HepG2 (cell line): ENCODE results near the gene PRKCZ. TPM values are rescaled to one million over a fixed set of nuclear protein-coding genes. Genes with fewer than 3 reads are reported as not detected.

Experiments used
- ATF7 ChIP-seq, 2 experiments: fragments of 450-650 bp in 1 of 2; sonication (generic) in 1 of 2; formaldehyde crosslinking in 1 of 2; IDR thresholded peaks; 2 replicates each; pipeline versions ENCODE4 v1.4.0 to v1.6.1; 2016 to 2020; ENCODE audit warnings: antibody characterized with exemption in 1 of 2, mild to moderate bottlenecking in 1 of 2, missing genetic modification reagents in 1 of 2
- CBX5 ChIP-seq: sonication (generic); formaldehyde crosslinking; IDR thresholded peaks from 2 replicates; pipeline ENCODE4 v1.4.0; 2020; ENCODE audit warnings: missing genetic modification reagents, borderline replicate concordance
- KAT7 ChIP-seq: IDR thresholded peaks from 2 replicates; pipeline ENCODE4 v1.6.1; 2018; ENCODE audit warnings: borderline replicate concordance, missing compliant biosample characterization
- KDM3A ChIP-seq: IDR thresholded peaks from 2 replicates; pipeline ENCODE4 v1.6.1; 2018; ENCODE audit warnings: low read depth, missing compliant biosample characterization
- MAZ ChIP-seq, 2 experiments: sonication (generic) in 1 of 2; formaldehyde crosslinking in 1 of 2; IDR thresholded peaks; 2 replicates each; pipeline versions ENCODE4 v1.5.0 to v1.6.1; 2012 to 2020; ENCODE audit warnings: low read depth in 2 of 2, mild to moderate bottlenecking in 2 of 2, borderline replicate concordance in 1 of 2, improper control_type of control experiment in 1 of 2, low read length in 1 of 2, missing genetic modification reagents in 1 of 2, moderate library complexity in 1 of 2
- RBM22 ChIP-seq: fragments of 200-400 bp; formaldehyde crosslinking; optimal IDR thresholded peaks from 2 replicates; pipeline ENCODE3; 2017; ENCODE audit warnings: mild to moderate bottlenecking, low read length, moderate library complexity
- SP140L ChIP-seq: sonication (generic); formaldehyde crosslinking; IDR thresholded peaks from 2 replicates; pipeline ENCODE4 v1.4.0; 2020; ENCODE audit warnings: missing genetic modification reagents, borderline replicate concordance
- TFDP2 ChIP-seq: sonication (generic); formaldehyde crosslinking; IDR thresholded peaks from 2 replicates; pipeline ENCODE4 v1.4.0; 2020; ENCODE audit warnings: missing genetic modification reagents
- THAP11 ChIP-seq: IDR thresholded peaks from 2 replicates; pipeline ENCODE4 v1.6.1; 2016; ENCODE audit warnings: missing biosample characterization, missing genetic modification reagents
- ZBTB40 ChIP-seq, 2 experiments: fragments of 450-650 bp in 1 of 2; sonication (generic) in 1 of 2; formaldehyde crosslinking in 1 of 2; IDR thresholded peaks; 2 replicates each; pipeline versions ENCODE4 v1.6.1 to v1.8.0; 2016 to 2022; ENCODE audit warnings: antibody characterized with exemption in 1 of 2, mild to moderate bottlenecking in 1 of 2, missing genetic modification reagents in 1 of 2
- ZNF496 ChIP-seq: sonication (generic); formaldehyde crosslinking; IDR thresholded peaks from 2 replicates; pipeline ENCODE4 v1.8.1; 2023; ENCODE audit warnings: mild to moderate bottlenecking, moderate library complexity, missing genetic modification reagents; ENCODE audit not compliant: insufficient replicate concordance
- ZNF567 ChIP-seq: sonication (generic); formaldehyde crosslinking; IDR thresholded peaks from 2 replicates; pipeline ENCODE4 v1.8.1; 2023; ENCODE audit warnings: mild to moderate bottlenecking, missing genetic modification reagents, borderline replicate concordance
- polyA plus RNA-seq, 8 experiments: library from polyadenylated mRNA; depleted of rRNA in 3 of 8; stranded (reverse) in 7 of 8; unstranded in 1 of 8; fragments of >200 nt; fragmentation: Illumina TruSeq in 4 of 8; extraction: Trizol in 4 of 8; gene quantifications; 2 replicates each; pipeline versions ENCODE4 v1.2.1 to v1.2.3, GENCODE V29; 2011 to 2016; ENCODE audit warnings: low read depth in 4 of 8, missing spikeins in 1 of 8, mixed read lengths in 1 of 8; ENCODE audit not compliant: insufficient read depth in 1 of 8
- total RNA-seq, 5 experiments: library from RNA; depleted of rRNA; stranded (reverse); fragments of >200 nt; fragmentation: Illumina TruSeq; extraction: Trizol; gene quantifications; 2 replicates each; pipeline ENCODE4 v1.2.3, GENCODE V29; 2016; ENCODE audit warnings: low read depth in 1 of 5

Gene PRKCZ
- total and polyA plus RNA-seq, 2 of the 13 experiments (the other 11 are each of a cell fraction or from before 2014, with no cell fraction given) = 34.7 to 85.2 TPM

- TF ChIP-seq ZBTB40 (IDR thresholded peaks at IDR 0.05) (no peak), ZBTB40 (CRISPR knock-in tag; IDR thresholded peaks at IDR 0.05) (no peak), RBM22 (no peak), ATF7 (IDR thresholded peaks at IDR 0.05) (peak; percentile 98), ATF7 (CRISPR knock-in tag; IDR thresholded peaks at IDR 0.05) (no peak), TFDP2 (no peak), CBX5 (CRISPR knock-in tag) (no peak), THAP11 (CRISPR knock-in tag) (no peak), ZNF496 (CRISPR knock-in tag) (no peak), KDM3A (CRISPR knock-in tag) (no peak), MAZ (IDR thresholded peaks at IDR 0.05; ENCODE audit: borderline replicate concordance, low read depth, low read length) (no peak), MAZ (CRISPR knock-in tag; IDR thresholded peaks at IDR 0.05; ENCODE audit: low read depth) (0 out of 2 replicates have a peak, but pooled peaks have one; percentile 4), ZNF567 (CRISPR knock-in tag) (no peak), KAT7 (CRISPR knock-in tag) (no peak), SP140L (CRISPR knock-in tag) (no peak)
Observed at GRCh38 chr1:2212532-2213491, 162.6 kb downstream of the PRKCZ start (continued).
